GM12864 (cell line): Measurements from ENCODE around the gene BCL6B.

Experiments used
- DNase-seq: peaks from one replicate; pipeline ENCODE4 v3.0.0-alpha.2; 2011; ENCODE audit warnings: low read depth
- H3K4me3 ChIP-seq: 2 replicates; pipeline ENCODE4 v1.5.1; 2011; ENCODE audit warnings: mild to moderate bottlenecking, low read depth, low read length, control low read depth
- TF ChIP-seq, protein P1 (sequence below): IDR thresholded peaks from 2 replicates; pipeline ENCODE4 v1.5.1; 2011; ENCODE audit warnings: low read depth, mild to moderate bottlenecking, moderate library complexity, low read length, control low read depth, inconsistent platforms; ENCODE audit errors: missing control alignments

Gene BCL6B

DNA sequence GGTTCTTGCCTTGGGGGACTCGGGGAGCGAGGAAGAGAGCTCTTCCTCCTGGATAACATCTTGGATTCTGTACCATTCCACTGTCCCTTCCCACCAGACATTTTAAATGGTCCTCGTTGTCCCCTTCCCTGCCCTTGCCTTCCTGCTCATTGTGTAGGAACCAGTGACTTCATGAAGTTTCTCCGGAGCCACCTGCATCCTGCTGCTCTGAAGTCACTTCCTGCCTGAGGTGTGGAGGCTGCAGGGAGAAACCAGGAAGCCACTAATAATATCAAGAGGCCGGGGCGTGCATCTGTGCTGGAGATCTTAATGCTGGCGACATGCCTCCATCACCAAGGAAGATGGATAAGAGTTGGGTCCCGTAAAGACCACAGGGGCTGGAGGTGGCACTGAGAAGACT, 6.8 kb downstream of the BCL6B start:
- peak overlapping the region; percentile 13; the same call in 1 of the 2 replicates for H3K4me3 ChIP-seq
- no peak for DNase-seq
- TF ChIP-seq, protein P1, sequence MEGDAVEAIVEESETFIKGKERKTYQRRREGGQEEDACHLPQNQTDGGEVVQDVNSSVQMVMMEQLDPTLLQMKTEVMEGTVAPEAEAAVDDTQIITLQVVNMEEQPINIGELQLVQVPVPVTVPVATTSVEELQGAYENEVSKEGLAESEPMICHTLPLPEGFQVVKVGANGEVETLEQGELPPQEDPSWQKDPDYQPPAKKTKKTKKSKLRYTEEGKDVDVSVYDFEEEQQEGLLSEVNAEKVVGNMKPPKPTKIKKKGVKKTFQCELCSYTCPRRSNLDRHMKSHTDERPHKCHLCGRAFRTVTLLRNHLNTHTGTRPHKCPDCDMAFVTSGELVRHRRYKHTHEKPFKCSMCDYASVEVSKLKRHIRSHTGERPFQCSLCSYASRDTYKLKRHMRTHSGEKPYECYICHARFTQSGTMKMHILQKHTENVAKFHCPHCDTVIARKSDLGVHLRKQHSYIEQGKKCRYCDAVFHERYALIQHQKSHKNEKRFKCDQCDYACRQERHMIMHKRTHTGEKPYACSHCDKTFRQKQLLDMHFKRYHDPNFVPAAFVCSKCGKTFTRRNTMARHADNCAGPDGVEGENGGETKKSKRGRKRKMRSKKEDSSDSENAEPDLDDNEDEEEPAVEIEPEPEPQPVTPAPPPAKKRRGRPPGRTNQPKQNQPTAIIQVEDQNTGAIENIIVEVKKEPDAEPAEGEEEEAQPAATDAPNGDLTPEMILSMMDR = no peak

DNA sequence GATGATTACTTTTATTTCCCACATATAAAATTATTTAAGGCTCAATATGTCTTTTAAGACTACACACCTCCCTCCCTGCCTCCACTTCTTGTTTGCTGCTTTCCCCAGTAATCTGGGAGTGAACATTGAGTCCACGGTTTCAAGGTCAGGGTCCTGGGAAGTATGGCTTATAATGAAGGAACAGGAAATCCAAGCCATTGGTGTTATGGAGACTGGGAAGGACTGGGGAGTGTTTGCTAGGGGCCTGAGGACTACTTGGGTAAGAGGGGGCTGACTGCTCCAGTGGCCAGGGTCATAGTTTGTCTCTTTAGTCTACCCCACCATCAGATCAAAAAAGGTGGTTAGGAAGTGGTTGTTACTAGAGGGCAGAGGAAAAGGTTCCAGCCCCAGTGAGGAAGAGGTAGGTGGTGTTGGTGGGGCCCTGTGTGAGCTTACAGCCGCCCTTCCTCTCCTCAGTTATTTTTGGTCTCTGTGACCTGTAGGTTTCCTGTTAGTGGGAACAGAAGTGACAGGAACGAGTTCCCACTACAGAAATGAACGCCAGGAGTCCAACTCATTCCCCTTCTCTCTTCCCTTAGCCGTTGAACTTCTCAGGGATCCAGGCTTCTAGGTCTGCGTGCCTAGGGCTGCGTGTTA, 12.2 kb downstream of the BCL6B start:
- TF ChIP-seq, protein P1 = no peak
- H3K4me3 ChIP-seq = peak overlapping the region; percentile 70
- DNase-seq = no peak

DNA sequence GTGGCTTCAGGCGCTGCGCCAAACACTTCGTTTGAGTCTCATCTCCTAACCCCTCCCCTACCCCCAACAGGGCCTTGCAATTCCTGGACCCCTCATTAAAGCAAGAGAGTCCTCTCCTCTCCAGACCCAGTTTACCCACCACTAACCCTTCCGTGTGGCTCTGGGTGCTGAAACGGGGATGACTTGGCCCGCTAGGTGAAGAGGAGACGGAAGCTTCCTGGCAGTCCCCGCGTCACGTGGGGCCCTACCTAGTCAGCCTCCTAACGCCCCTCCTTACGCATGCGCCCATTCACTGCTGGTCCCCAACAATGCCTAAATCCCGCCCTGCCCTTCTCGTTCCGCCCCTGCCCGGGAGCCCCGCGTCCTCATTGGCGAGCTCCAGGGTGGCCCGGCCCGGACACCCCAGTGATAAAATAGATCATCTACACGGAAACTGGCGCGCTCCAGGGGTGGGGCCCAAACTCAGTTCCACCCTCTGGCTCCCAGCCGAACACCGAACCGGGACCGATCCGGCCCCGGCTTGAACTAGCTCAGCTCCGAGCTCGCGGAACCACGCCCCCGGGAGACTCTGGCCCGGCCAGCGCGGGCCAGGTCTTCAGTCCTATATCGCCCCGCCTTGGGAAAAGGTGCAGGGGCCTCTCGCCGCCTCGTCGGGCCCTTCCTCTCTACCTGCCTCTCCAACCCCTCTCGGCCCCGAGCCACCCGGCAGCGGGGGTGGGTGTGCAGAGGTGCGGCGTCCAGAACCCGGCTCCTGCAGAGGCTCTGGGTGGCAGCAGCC, 12.9 kb downstream of the BCL6B start, which contains the start of gene SLC16A13:
SLC16A13 (plus strand) TSS at position 425 of the 778 bp plus-strand sequence. CDS start 368 bp downstream, outside the sequence.
- TF ChIP-seq, protein P1 = peak; percentile 1
- peak within 1 kb of the TSS; percentile 70 for H3K4me3 ChIP-seq
- DNase-seq = peak; percentile 96

DNA sequence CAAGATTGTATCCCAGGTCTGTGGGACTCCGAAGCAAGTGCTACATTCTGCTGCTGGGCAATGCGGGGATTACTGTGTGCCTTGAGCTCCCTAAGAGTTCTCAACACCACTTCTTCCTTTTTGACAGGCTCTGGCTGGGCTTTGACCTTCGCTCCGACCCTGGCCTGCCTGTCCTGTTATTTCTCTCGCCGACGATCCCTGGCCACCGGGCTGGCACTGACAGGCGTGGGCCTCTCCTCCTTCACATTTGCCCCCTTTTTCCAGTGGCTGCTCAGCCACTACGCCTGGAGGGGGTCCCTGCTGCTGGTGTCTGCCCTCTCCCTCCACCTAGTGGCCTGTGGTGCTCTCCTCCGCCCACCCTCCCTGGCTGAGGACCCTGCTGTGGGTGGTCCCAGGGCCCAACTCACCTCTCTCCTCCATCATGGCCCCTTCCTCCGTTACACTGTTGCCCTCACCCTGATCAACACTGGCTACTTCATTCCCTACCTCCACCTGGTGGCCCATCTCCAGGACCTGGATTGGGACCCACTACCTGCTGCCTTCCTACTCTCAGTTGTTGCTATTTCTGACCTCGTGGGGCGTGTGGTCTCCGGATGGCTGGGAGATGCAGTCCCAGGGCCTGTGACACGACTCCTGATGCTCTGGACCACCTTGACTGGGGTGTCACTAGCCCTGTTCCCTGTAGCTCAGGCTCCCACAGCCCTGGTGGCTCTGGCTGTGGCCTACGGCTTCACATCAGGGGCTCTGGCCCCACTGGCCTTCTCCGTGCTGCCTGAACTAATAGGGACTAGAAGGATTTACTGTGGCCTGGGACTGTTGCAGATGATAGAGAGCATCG, 15.4 kb downstream of the BCL6B start:
- DNase-seq = no peak
- no peak overlapping the region for H3K4me3 ChIP-seq
- TF ChIP-seq, protein P1 = no peak

DNA sequence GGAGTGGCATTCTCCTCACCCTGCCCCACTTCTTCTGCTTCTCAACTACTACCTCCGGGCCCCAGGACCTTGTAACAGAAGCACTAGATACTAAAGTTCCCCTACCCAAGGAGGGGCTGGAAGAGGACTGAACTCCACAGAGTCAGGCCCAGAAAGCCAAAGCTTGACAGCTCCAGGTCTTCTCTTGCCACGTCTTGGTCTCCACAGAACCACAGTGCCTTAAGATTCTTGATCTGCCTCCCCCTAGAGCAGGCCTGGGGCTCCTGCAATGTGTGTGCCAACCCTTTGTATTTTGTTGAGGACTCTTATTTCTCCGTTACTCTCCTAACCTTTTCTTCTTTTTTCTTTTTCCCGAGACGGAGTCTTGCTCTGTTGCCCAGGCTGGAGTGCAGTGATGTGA, 17.0 kb downstream of the BCL6B start:
- H3K4me3 ChIP-seq = no peak overlapping the region
- TF ChIP-seq, protein P1 = peak; percentile 11
- DNase-seq = no peak

DNA sequence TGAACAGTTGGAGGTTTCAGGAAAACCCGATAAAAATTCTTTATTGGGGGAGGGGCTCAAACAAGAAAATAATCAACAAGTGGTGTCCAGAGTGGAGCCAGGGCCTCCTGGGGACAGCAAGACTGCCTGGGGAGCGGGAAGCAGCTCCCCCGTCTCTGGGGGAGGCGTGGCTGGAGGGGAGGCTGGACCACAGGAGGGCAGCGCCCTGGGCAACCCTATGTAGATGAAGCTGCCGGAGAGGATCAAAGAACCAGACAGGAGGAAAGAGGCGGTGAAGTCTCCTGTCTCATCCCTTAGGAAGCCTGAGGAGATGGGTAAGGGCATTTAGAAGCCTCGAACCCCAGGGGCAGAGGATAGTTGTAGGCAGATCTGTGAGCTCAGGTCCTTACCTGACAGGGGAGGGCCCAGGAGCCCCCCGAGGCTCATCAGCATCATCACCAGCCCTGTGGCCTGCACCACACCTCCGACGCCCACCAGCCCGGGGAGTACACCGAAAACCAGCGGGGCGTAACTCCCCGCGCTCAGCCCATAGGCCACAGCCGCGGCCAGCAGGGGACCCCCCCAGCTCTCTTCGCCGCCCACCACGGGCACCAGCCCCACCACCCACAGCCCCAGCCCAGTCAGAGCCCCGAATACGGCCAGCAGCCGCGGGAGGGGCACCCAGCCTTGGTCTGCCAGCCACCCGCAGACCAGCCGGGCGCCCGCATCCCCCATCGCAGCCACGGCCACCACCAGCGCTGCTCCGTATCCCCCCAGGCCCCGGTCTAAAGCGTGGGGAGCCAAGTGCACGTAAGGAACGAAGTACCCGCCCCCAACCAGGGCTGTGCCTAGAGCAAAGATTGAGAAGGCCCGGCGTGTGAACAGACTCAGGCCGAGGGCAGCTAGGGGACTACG, 19.0 kb downstream of the BCL6B start:
- peak overlapping the region; percentile 30 for H3K4me3 ChIP-seq
- no peak for DNase-seq
- TF ChIP-seq, protein P1 = no peak
